GM23338 (cell line): Measurements from ENCODE around the gene STOX2. TPM values are rescaled to one million over a fixed set of nuclear protein-coding genes. Genes with fewer than 3 reads are reported as not detected.
A peak's percentile ranks its signal among the peaks of the same experiment; 100 is the strongest.

Source experiments
- ATAC-seq: fragments of 200-7000 bp; cut with Tn5 transposase; 3 replicates; pipeline ENCODE4 v1.9.1; 2020
- DNase-seq: peaks from one replicate; pipeline ENCODE4 v3.0.0-alpha.2; 2015; ENCODE audit warnings: low spot score
- H2AFZ ChIP-seq: fragments of 200-600 bp; sonication (generic); 2 replicates; pipeline ENCODE4 v1.8.0; 2016; ENCODE audit warnings: antibody characterized with exemption, mild to moderate bottlenecking, moderate library complexity
- H3F3A ChIP-seq: fragments of 200-600 bp; sonication (generic); replicated peaks from 2 replicates; pipeline ENCODE4 v1.8.0; 2017; ENCODE audit warnings: antibody characterized with exemption, mixed run types, low read depth
- H3K27ac ChIP-seq: fragments of 200-600 bp; sonication (generic); 2 replicates; pipeline ENCODE4 v1.6.1; 2016; ENCODE audit warnings: low read depth
- H3K27me3 ChIP-seq: fragments of 200-600 bp; sonication (generic); 2 replicates; pipeline ENCODE4 v1.8.0; 2016; ENCODE audit warnings: mild to moderate bottlenecking, mixed run types, moderate library complexity; ENCODE audit not compliant: insufficient read depth
- H3K36me3 ChIP-seq: fragments of 200-600 bp; sonication (generic); 2 replicates; pipeline ENCODE4 v1.8.0; 2016; ENCODE audit warnings: mild to moderate bottlenecking; ENCODE audit not compliant: insufficient read depth
- H3K4me1 ChIP-seq: fragments of 200-600 bp; sonication (generic); 2 replicates; pipeline ENCODE4 v1.8.0; 2016; ENCODE audit warnings: mild to moderate bottlenecking, moderate library complexity; ENCODE audit not compliant: insufficient read depth
- H3K4me2 ChIP-seq: fragments of 200-600 bp; sonication (generic); 2 replicates; pipeline ENCODE4 v1.7.1; 2017; ENCODE audit warnings: mixed run types
- H3K4me3 ChIP-seq: fragments of 200-600 bp; sonication (generic); 2 replicates; pipeline ENCODE4 v1.6.1; 2016; ENCODE audit warnings: mixed run types
- H3K79me2 ChIP-seq: fragments of 200-600 bp; sonication (generic); replicated peaks from 2 replicates; pipeline ENCODE4 v1.8.0; 2017; ENCODE audit warnings: mild to moderate bottlenecking; ENCODE audit not compliant: insufficient read depth
- H3K9me2 ChIP-seq: fragments of 200-600 bp; sonication (generic); 2 replicates; pipeline ENCODE4 v1.8.0; 2017; ENCODE audit not compliant: insufficient read depth
- H4K20me1 ChIP-seq: fragments of 200-600 bp; sonication (generic); replicated peaks from 2 replicates; pipeline ENCODE4 v1.8.0; 2017; ENCODE audit warnings: mild to moderate bottlenecking; ENCODE audit not compliant: insufficient read depth
- H3K27ac Mint-ChIP-seq: 2 replicates; pipeline ENCODE4 v1.8.0; 2020; ENCODE audit warnings: inconsistent platforms, mild to moderate bottlenecking, moderate library complexity, mixed read lengths
- H3K27me3 Mint-ChIP-seq: 3 replicates; pipeline ENCODE4 v1.8.0; 2022; ENCODE audit warnings: low read depth, mild to moderate bottlenecking, moderate library complexity, mixed read lengths, inconsistent platforms; ENCODE audit not compliant: insufficient read depth, poor library complexity
- H3K36me3 Mint-ChIP-seq: 3 replicates; pipeline ENCODE4 v1.8.0; 2021; ENCODE audit warnings: low read depth, mild to moderate bottlenecking, inconsistent platforms, moderate library complexity, mixed read lengths
- H3K4me1 Mint-ChIP-seq: 3 replicates; pipeline ENCODE4 v1.8.0; 2020; ENCODE audit warnings: mild to moderate bottlenecking, inconsistent platforms, mixed read lengths
- H3K4me3 Mint-ChIP-seq: 3 replicates; pipeline ENCODE4 v1.8.0; 2021; ENCODE audit warnings: moderate library complexity, mild to moderate bottlenecking, inconsistent platforms, mixed read lengths
- H3K9me3 Mint-ChIP-seq: 3 replicates; pipeline ENCODE4 v1.8.0; 2020; ENCODE audit warnings: moderate library complexity, mild to moderate bottlenecking, inconsistent platforms, mixed read lengths
- EZH2 ChIP-seq: fragments of 200-600 bp; sonication (generic); IDR thresholded peaks from one replicate; pipeline ENCODE4 v1.8.0; 2017; ENCODE audit warnings: antibody characterized with exemption, mild to moderate bottlenecking, low read depth; ENCODE audit not compliant: unreplicated experiment
- NANOG ChIP-seq: IDR thresholded peaks from 2 replicates; pipeline ENCODE4 v1.6.1; 2016; ENCODE audit warnings: antibody characterized with exemption, borderline replicate concordance
- POLR2AphosphoS5 ChIP-seq: IDR thresholded peaks from 2 replicates; pipeline ENCODE4 v1.6.1; 2016; ENCODE audit warnings: antibody characterized with exemption, low read depth
- STAT1 ChIP-seq: IDR thresholded peaks from one replicate; pipeline ENCODE4 v1.6.1; 2016; ENCODE audit warnings: antibody characterized with exemption; ENCODE audit not compliant: unreplicated experiment
- ZNF114 ChIP-seq: fragments of 250-450 bp; sonication (Bioruptor Pico); IDR thresholded peaks from 2 replicates; pipeline ENCODE4 v1.5.0; 2020; ENCODE audit warnings: mild to moderate bottlenecking, moderate library complexity
- ZNF331 ChIP-seq: fragments of 250-450 bp; sonication (Bioruptor Pico); IDR thresholded peaks from 2 replicates; pipeline ENCODE4 v1.5.0; 2020; ENCODE audit warnings: low read depth, mild to moderate bottlenecking, moderate library complexity
- ZNF462 ChIP-seq: fragments of 250-450 bp; sonication (Bioruptor Pico); IDR thresholded peaks from 2 replicates; pipeline ENCODE4 v1.5.0; 2020; ENCODE audit warnings: mild to moderate bottlenecking, moderate library complexity
- polyA plus RNA-seq: library from polyadenylated mRNA; unstranded; fragments of >200 nt; fragmentation: Nextera tagmentation; extraction: Ambion mirVana; gene quantifications from 2 replicates; pipeline ENCODE4 v1.2.1, GENCODE V29; 2016
- total RNA-seq: library from RNA; depleted of rRNA; stranded (reverse); fragments of >200 nt; shearing (Covaris generic); gene quantifications from 2 replicates; pipeline ENCODE4 v1.2.3, GENCODE V29; 2014
- TF ChIP-seq, protein P1 (sequence below): IDR thresholded peaks from one replicate; pipeline ENCODE4 v1.6.1; 2018; ENCODE audit warnings: antibody characterized with exemption; ENCODE audit not compliant: unreplicated experiment
- TF ChIP-seq, protein P2 (sequence below): IDR thresholded peaks from 2 replicates; pipeline ENCODE4 v1.6.1; 2016; ENCODE audit warnings: antibody characterized with exemption
- TF ChIP-seq, protein P3 (sequence below), 2 experiments: fragments of 200-600 bp in 1 of 2; sonication (generic) in 1 of 2; conservative IDR thresholded peaks; 2 replicates each; pipeline versions ENCODE4 v1.5.1 to v1.6.1; 2016 to 2017; ENCODE audit warnings: antibody characterized with exemption in 2 of 2, low read depth in 2 of 2, mild to moderate bottlenecking in 2 of 2, moderate library complexity in 1 of 2

Gene STOX2
- total and polyA plus RNA-seq, 2 experiments from 2014 or later: 19.8 to 20.6 TPM

DNA sequence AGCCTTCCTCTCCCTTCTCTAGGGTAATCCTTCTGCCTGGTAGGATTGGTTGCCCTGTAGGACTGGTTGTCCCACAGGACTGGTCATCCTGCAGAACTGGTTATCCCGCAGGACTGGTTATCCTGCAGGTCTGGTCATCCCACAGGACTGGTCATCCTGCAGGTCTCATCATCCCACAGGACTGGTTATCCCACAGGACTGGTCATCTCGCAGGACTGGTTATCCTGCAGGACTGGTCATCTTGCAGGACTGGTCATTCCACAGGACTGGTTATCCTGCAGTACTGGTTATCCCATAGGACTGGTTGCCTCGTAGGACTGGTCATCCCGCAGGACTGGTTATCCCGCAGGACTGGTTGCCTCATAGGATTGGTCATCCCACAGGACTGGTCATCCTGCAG is 48.1 kb upstream of the STOX2 start (continued):
- TF ChIP-seq, protein P1, sequence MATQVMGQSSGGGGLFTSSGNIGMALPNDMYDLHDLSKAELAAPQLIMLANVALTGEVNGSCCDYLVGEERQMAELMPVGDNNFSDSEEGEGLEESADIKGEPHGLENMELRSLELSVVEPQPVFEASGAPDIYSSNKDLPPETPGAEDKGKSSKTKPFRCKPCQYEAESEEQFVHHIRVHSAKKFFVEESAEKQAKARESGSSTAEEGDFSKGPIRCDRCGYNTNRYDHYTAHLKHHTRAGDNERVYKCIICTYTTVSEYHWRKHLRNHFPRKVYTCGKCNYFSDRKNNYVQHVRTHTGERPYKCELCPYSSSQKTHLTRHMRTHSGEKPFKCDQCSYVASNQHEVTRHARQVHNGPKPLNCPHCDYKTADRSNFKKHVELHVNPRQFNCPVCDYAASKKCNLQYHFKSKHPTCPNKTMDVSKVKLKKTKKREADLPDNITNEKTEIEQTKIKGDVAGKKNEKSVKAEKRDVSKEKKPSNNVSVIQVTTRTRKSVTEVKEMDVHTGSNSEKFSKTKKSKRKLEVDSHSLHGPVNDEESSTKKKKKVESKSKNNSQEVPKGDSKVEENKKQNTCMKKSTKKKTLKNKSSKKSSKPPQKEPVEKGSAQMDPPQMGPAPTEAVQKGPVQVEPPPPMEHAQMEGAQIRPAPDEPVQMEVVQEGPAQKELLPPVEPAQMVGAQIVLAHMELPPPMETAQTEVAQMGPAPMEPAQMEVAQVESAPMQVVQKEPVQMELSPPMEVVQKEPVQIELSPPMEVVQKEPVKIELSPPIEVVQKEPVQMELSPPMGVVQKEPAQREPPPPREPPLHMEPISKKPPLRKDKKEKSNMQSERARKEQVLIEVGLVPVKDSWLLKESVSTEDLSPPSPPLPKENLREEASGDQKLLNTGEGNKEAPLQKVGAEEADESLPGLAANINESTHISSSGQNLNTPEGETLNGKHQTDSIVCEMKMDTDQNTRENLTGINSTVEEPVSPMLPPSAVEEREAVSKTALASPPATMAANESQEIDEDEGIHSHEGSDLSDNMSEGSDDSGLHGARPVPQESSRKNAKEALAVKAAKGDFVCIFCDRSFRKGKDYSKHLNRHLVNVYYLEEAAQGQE: no peak
- TF ChIP-seq NANOG (no peak), STAT1 (no peak), ZNF114 (no peak), POLR2AphosphoS5 (no peak)
- TF ChIP-seq, protein P2, sequence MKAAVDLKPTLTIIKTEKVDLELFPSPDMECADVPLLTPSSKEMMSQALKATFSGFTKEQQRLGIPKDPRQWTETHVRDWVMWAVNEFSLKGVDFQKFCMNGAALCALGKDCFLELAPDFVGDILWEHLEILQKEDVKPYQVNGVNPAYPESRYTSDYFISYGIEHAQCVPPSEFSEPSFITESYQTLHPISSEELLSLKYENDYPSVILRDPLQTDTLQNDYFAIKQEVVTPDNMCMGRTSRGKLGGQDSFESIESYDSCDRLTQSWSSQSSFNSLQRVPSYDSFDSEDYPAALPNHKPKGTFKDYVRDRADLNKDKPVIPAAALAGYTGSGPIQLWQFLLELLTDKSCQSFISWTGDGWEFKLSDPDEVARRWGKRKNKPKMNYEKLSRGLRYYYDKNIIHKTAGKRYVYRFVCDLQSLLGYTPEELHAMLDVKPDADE: no peak

DNA sequence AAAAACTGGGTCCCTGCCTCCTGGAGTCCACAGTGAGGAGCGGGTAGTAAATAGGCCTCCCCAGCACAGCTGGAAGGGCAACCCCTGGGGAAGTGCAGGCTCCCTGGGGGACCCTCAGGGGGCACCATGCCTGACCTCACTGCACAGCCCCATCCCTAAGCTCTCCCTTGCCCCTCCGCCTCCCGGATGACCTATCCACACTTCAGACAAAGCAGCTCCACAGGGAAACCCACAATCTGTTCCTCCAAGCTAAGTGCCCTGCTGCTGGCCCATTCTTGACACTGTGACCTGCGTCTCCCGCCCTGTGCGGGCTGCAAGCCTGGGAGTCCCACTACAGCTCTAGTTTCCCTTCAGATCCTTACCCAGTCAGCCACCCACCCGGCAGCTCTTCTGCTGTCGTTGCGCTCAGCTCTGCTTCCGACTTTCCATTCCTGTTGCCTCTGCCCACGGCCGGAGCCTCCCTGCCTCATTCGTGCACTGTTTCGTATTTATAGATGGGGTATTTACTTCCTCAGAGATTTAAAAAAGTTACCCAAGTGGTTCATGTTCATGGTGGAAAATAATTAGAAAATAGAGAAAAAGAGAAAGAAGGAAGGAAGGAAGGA is 47.0 kb upstream of the STOX2 start:
- Mint-ChIP-seq H3K36me3 (no peaks in the 10 kb centered on the region), H3K4me3 (no peak overlapping the region), H3K9me3 (no peaks in the 10 kb centered on the region), H3K27ac (no peak overlapping the region), H3K27me3 (peaks cover 8% of the 10 kb centered on the region), H3K4me1 (peaks cover 22% of the 10 kb centered on the region)
- Histone ChIP-seq H3K36me3 (no peaks in the 10 kb centered on the region), H3K27ac (no peak overlapping the region), H3K27me3 (no peaks in the 10 kb centered on the region), H3K4me2 (no peak overlapping the region), H3K4me1 (no peaks in the 10 kb centered on the region), H4K20me1 (no peaks in the 10 kb centered on the region), H3F3A (no peaks in the 10 kb centered on the region), H2AFZ (0 out of 2 replicates have a peak overlapping the region, but pooled peaks have one; percentile 28), H3K79me2 (no peaks in the 10 kb centered on the region), H3K9me2 (0 out of 2 replicates have a peak, but pooled peaks cover 4% of the 10 kb centered on the region), H3K4me3 (no peak overlapping the region)
- ATAC-seq (peak; percentile 93), DNase-seq (no peak)
- TF ChIP-seq ZNF462 (CRISPR knock-in tag): no peak
- no peak for TF ChIP-seq EZH2
- TF ChIP-seq STAT1: no peak
- no peak for TF ChIP-seq ZNF331 (CRISPR knock-in tag)
- TF ChIP-seq, protein P3, sequence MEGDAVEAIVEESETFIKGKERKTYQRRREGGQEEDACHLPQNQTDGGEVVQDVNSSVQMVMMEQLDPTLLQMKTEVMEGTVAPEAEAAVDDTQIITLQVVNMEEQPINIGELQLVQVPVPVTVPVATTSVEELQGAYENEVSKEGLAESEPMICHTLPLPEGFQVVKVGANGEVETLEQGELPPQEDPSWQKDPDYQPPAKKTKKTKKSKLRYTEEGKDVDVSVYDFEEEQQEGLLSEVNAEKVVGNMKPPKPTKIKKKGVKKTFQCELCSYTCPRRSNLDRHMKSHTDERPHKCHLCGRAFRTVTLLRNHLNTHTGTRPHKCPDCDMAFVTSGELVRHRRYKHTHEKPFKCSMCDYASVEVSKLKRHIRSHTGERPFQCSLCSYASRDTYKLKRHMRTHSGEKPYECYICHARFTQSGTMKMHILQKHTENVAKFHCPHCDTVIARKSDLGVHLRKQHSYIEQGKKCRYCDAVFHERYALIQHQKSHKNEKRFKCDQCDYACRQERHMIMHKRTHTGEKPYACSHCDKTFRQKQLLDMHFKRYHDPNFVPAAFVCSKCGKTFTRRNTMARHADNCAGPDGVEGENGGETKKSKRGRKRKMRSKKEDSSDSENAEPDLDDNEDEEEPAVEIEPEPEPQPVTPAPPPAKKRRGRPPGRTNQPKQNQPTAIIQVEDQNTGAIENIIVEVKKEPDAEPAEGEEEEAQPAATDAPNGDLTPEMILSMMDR (conservative IDR thresholded peaks at IDR 0.05; ENCODE audit: low read depth in 2 of 2): no peak
